ENCODE results near the gene PIK3R1.

DNA sequence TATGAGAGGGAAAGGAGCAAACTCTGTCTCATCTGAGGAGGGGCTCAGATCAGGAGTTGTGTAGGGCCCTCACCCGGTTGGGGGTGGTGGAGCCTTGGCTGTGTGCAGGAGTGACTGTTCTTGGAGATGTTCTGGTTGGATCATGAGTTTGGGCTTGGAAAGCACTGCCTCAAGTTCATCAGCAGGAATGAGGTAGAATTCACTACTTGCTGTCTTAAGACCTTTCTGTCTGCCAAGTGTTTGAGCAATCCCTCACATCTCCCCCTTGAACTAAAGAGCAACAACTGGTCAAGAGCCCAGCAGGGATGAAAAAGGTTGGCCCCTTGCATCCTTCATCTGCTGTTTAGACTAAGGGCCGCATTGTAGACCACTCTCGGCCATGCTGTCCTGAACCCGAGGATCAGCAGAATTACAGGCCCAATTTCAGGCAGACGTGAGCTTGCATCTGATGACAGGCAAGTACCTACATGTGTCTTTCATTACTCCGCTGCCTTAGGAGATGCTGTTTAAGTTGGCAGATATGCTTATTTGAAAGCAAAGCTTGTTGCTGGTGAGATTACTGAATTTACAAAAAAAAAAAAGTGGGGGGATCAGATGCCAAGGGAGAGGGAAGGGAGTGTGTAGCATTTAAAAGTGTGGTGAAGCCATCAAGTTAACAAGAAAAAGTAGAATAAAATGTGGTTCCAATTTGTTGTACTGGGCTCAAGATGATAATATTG is 36.4 kb downstream of the PIK3R1 start:
- TF ChIP-seq, protein P1, sequence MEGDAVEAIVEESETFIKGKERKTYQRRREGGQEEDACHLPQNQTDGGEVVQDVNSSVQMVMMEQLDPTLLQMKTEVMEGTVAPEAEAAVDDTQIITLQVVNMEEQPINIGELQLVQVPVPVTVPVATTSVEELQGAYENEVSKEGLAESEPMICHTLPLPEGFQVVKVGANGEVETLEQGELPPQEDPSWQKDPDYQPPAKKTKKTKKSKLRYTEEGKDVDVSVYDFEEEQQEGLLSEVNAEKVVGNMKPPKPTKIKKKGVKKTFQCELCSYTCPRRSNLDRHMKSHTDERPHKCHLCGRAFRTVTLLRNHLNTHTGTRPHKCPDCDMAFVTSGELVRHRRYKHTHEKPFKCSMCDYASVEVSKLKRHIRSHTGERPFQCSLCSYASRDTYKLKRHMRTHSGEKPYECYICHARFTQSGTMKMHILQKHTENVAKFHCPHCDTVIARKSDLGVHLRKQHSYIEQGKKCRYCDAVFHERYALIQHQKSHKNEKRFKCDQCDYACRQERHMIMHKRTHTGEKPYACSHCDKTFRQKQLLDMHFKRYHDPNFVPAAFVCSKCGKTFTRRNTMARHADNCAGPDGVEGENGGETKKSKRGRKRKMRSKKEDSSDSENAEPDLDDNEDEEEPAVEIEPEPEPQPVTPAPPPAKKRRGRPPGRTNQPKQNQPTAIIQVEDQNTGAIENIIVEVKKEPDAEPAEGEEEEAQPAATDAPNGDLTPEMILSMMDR (IDR thresholded peaks at IDR 0.05): no peak
- no peak for TF ChIP-seq POLR2A (IDR thresholded peaks at IDR 0.05)

Data from body of pancreas (tissue), 4 donors.